ENCODE data around the gene NMT1.
A peak's percentile ranks its signal among the peaks of the same experiment; 100 is the strongest.

NMT1 gene

GRCh38 chr17:45060797-45061605 is at the start of gene NMT1:
NMT1 (plus strand) TSS chr17:45061317; CDS start chr17:45061330, 13 bp downstream.
- DNase-seq (ENCODE audit: low read depth) = peak; percentile 100
- H3K27me3 ChIP-seq (replicated peaks; ENCODE audit: control insufficient read depth, insufficient read depth, low read length) = no peaks in the 10 kb centered on the region
- H3K36me3 ChIP-seq (ENCODE audit: control insufficient read depth, insufficient read depth, low read length, severe bottlenecking) = peaks cover 3% of the 10 kb centered on the region
- H3K4me3 ChIP-seq (ENCODE audit: low read length) = peak within 1 kb of the TSS; percentile 95
- H3K9me3 ChIP-seq (ENCODE audit: control insufficient read depth, low read length) = no peaks in the 10 kb centered on the region
- peak within 1 kb of the TSS; percentile 95 for H3K9ac ChIP-seq (ENCODE audit: low read length)
- H3K4me1 ChIP-seq (ENCODE audit: control insufficient read depth, insufficient read depth, low read length) = peaks cover 32% of the 10 kb centered on the region

DNA sequence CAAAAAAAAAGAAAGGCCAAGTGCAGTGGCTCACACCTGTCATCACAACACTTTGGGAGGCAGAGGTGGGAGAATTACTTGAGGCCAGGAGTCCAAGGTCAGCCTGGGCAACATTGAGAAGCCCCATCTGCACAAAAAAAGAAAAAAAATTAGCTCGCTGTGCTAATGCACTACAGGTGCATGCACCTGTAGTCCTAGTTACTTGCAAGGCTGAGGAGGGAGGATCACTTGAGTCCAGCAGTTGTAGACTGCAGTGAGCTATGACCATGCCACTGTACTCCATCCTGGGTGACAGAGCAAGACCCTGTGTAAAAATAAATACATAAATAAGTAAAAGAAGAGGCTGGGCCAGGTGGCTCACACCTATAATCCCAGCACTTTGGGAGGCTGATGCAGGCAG is 49.4 kb upstream of the NMT1 start:
- Histone ChIP-seq H3K27me3 (replicated peaks; ENCODE audit: control insufficient read depth, insufficient read depth, low read length) (peaks cover 8% of the 10 kb centered on the region), H3K9ac (ENCODE audit: low read length) (no peak overlapping the region), H3K4me1 (ENCODE audit: control insufficient read depth, insufficient read depth, low read length) (peaks cover 10% of the 10 kb centered on the region), H3K36me3 (ENCODE audit: control insufficient read depth, insufficient read depth, low read length, severe bottlenecking) (no peaks in the 10 kb centered on the region), H3K4me3 (ENCODE audit: low read length) (no peak overlapping the region), H3K9me3 (ENCODE audit: control insufficient read depth, low read length) (no peaks in the 10 kb centered on the region)
- DNase-seq (ENCODE audit: low read depth) = no peak

GRCh38 chr17:45013021-45013997 is 47.8 kb upstream of the NMT1 start:
- H3K9me3 ChIP-seq (ENCODE audit: control insufficient read depth, low read length) = no peaks in the 10 kb centered on the region
- peaks cover 10% of the 10 kb centered on the region for H3K4me1 ChIP-seq (ENCODE audit: control insufficient read depth, insufficient read depth, low read length)
- no peak overlapping the region for H3K4me3 ChIP-seq (ENCODE audit: low read length)
- H3K36me3 ChIP-seq (ENCODE audit: control insufficient read depth, insufficient read depth, low read length, severe bottlenecking) = no peaks in the 10 kb centered on the region
- no peak for DNase-seq (ENCODE audit: low read depth)
- peaks cover under 1% of the 10 kb centered on the region for H3K27me3 ChIP-seq (replicated peaks; ENCODE audit: control insufficient read depth, insufficient read depth, low read length)
- H3K9ac ChIP-seq (ENCODE audit: low read length) = peak overlapping the region; percentile 30

GRCh38 chr17:45016237-45016636 is 44.9 kb upstream of the NMT1 start:
- H3K27me3 ChIP-seq (replicated peaks; ENCODE audit: control insufficient read depth, insufficient read depth, low read length) = no peaks in the 10 kb centered on the region
- no peaks in the 10 kb centered on the region for H3K36me3 ChIP-seq (ENCODE audit: control insufficient read depth, insufficient read depth, low read length, severe bottlenecking)
- H3K9me3 ChIP-seq (ENCODE audit: control insufficient read depth, low read length) = no peaks in the 10 kb centered on the region
- peaks cover 20% of the 10 kb centered on the region for H3K4me1 ChIP-seq (ENCODE audit: control insufficient read depth, insufficient read depth, low read length)
- no peak overlapping the region for H3K9ac ChIP-seq (ENCODE audit: low read length)
- H3K4me3 ChIP-seq (ENCODE audit: low read length) = no peak overlapping the region
- DNase-seq (ENCODE audit: low read depth) = no peak

- H3K36me3 ChIP-seq (ENCODE audit: control insufficient read depth, insufficient read depth, low read length, severe bottlenecking) = no peaks in the 10 kb centered on the region
- H3K9me3 ChIP-seq (ENCODE audit: control insufficient read depth, low read length) = no peaks in the 10 kb centered on the region
- H3K9ac ChIP-seq (ENCODE audit: low read length) = no peak overlapping the region
- H3K27me3 ChIP-seq (replicated peaks; ENCODE audit: control insufficient read depth, insufficient read depth, low read length) = no peaks in the 10 kb centered on the region
- peaks cover 26% of the 10 kb centered on the region for H3K4me1 ChIP-seq (ENCODE audit: control insufficient read depth, insufficient read depth, low read length)
- no peak for DNase-seq (ENCODE audit: low read depth)
- no peak overlapping the region for H3K4me3 ChIP-seq (ENCODE audit: low read length)
Observed at GRCh38 chr17:45016823-45017222, 44.3 kb upstream of the NMT1 start.

- DNase-seq (ENCODE audit: low read depth) = no peak
- no peaks in the 10 kb centered on the region for H3K9me3 ChIP-seq (ENCODE audit: control insufficient read depth, low read length)
- peak overlapping the region; percentile 73 for H3K4me3 ChIP-seq (ENCODE audit: low read length)
- peak overlapping the region; percentile 66 for H3K9ac ChIP-seq (ENCODE audit: low read length)
- H3K27me3 ChIP-seq (replicated peaks; ENCODE audit: control insufficient read depth, insufficient read depth, low read length) = no peaks in the 10 kb centered on the region
- H3K36me3 ChIP-seq (ENCODE audit: control insufficient read depth, insufficient read depth, low read length, severe bottlenecking) = no peaks in the 10 kb centered on the region
- peaks cover 21% of the 10 kb centered on the region for H3K4me1 ChIP-seq (ENCODE audit: control insufficient read depth, insufficient read depth, low read length)
Observed at GRCh38 chr17:45018514-45018847, 42.6 kb upstream of the NMT1 start.

DNA sequence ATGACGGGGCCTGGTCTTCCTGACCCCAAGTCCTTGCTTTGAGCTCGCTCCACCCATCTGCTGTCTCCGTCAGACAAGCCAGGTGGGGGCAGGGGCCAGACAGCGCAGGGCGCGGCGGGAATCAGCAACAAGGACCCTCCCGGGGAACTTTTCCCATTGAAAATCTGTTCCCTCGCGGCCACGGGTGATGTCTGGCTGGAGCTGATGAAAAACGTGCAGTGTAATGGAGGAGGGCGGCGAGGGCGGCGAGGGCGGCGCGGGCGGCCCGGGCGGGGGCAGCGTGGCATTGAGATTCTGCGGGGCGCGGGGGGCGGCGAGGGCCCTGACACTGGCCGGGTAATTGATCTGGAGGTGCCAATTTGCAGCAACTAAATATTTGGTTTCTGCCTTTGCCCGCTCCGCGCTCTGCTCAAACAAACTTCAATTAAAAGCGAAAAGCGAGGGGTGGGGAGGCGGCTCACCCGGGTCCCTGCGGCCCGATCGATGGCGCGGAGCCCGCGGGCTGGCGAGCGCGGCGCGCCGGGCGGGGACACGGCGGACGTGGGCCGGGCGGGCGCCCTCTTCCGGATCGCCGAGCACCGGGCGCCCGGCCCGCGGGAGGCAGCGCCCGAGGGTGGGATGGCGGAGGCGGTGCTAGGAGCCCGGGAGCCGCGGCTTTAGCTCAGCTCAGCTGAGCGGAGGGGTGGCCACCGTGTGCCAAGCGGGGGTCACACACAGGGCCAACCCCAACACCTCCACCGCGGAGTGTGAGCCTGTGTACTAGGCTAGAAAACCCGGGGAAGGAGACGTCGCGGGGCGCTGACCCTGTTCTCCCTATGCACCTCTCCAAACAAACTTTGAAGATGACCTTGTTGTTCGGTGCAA is 42.0 kb upstream of the NMT1 start:
- H3K9me3 ChIP-seq (ENCODE audit: control insufficient read depth, low read length) = no peaks in the 10 kb centered on the region
- H3K27me3 ChIP-seq (replicated peaks; ENCODE audit: control insufficient read depth, insufficient read depth, low read length) = no peaks in the 10 kb centered on the region
- peak overlapping the region; percentile 66 for H3K9ac ChIP-seq (ENCODE audit: low read length)
- H3K36me3 ChIP-seq (ENCODE audit: control insufficient read depth, insufficient read depth, low read length, severe bottlenecking) = peaks cover 3% of the 10 kb centered on the region
- peak overlapping the region; percentile 73 for H3K4me3 ChIP-seq (ENCODE audit: low read length)
- DNase-seq (ENCODE audit: low read depth) = peak; percentile 89
- H3K4me1 ChIP-seq (ENCODE audit: control insufficient read depth, insufficient read depth, low read length) = peaks cover 21% of the 10 kb centered on the region

DNA sequence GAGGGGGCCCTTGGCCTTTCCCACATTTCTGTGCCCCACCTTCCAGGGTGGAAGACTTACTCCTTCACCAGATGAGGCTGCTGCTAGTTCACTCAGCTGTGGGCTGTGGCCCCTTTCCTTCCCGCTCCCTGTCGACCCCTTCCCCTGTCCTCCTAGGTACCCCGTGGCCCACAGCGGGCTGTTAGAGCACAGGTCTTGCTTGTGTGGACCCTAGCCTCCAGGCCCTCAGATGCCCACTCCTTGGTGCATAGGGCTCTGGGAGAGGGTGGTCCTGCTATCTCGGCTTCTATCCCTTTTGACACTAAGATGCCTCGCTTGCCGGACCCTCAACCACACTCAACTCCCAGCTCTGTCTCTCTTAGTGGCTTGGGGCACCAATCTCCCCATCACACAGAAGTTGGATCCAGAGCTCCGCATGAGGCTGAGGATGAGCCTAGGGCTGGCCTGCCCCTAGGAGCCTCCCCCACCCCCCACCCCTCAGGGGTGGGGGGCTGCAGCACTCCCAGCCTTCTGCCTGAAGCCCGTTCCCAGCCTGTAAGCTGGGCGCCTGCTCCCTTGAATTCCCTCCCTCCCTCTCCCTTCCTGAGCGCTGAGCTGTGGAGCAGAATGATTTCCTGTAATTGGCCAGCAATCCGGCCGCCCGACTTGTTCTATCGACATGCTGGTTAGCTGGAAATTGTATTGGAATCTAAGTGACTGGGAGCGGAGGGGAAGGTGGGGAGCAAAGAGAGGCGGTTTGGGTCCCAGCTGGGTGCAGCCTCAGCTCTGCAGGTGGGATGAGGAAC is 40.6 kb upstream of the NMT1 start:
- H3K27me3 ChIP-seq (replicated peaks; ENCODE audit: control insufficient read depth, insufficient read depth, low read length) = no peaks in the 10 kb centered on the region
- no peak overlapping the region for H3K4me3 ChIP-seq (ENCODE audit: low read length)
- H3K36me3 ChIP-seq (ENCODE audit: control insufficient read depth, insufficient read depth, low read length, severe bottlenecking) = peaks cover 15% of the 10 kb centered on the region
- H3K4me1 ChIP-seq (ENCODE audit: control insufficient read depth, insufficient read depth, low read length) = peaks cover 21% of the 10 kb centered on the region
- H3K9ac ChIP-seq (ENCODE audit: low read length) = peak overlapping the region; percentile 82
- DNase-seq (ENCODE audit: low read depth) = no peak
- no peaks in the 10 kb centered on the region for H3K9me3 ChIP-seq (ENCODE audit: control insufficient read depth, low read length)

DNA sequence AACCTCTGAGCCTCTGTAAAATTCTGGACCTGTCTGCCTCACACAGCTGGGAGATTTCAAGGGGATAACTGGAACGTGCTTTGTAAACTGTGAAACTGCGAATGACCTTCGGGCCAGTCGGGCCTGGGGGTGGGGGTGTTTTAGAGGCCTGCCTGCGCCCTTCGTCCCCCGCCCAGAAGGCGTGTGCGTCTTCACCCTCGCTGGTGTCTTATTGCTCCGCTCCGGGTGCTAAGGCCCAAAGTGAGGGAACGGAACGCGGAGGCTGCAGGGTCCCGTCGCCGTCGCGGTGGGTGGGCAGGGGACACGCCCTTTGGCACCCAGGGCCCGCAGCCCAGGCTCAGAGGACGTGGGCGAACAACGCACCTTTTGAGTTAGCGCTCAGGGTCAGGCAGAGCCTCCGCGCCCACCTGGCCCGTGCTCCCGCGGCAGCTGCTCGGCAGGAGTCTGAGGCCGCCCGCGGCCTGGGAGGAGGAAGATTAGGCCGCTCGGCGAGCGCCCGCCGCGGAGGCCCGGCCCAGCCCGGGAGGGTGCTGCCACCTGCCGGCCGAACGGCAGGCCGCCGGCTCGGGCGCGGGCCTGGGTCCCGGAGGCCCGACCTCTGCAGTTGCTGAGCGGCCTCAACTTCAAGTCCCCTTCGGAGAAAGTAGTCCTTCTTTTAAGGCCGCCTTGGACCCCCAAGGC is 39.4 kb upstream of the NMT1 start:
- peaks cover 21% of the 10 kb centered on the region for H3K4me1 ChIP-seq (ENCODE audit: control insufficient read depth, insufficient read depth, low read length)
- peak overlapping the region; percentile 82 for H3K9ac ChIP-seq (ENCODE audit: low read length)
- peak overlapping the region; percentile 52 for H3K4me3 ChIP-seq (ENCODE audit: low read length)
- H3K9me3 ChIP-seq (ENCODE audit: control insufficient read depth, low read length) = no peaks in the 10 kb centered on the region
- peak; percentile 89 for DNase-seq (ENCODE audit: low read depth)
- no peaks in the 10 kb centered on the region for H3K27me3 ChIP-seq (replicated peaks; ENCODE audit: control insufficient read depth, insufficient read depth, low read length)
- H3K36me3 ChIP-seq (ENCODE audit: control insufficient read depth, insufficient read depth, low read length, severe bottlenecking) = peaks cover 18% of the 10 kb centered on the region

DNA sequence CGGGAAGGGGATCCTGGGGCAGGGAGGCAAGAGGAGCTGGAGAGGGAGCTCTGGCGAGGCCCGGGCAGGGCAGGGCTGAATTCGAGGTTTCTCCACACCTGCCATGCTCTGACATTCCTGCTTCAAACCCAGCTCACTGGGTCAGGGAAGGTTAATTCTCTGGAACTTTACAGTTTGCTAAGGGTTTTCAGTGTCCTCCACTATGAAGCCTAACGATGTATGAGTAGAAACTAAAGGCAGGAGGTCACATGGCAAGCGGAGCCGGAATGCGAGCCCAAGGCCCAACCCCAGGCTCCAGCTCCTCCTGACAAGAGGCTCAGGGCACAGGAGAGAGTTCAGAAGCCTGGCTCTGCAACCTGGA is 38.8 kb upstream of the NMT1 start:
- H3K27me3 ChIP-seq (replicated peaks; ENCODE audit: control insufficient read depth, insufficient read depth, low read length) = no peaks in the 10 kb centered on the region
- peak overlapping the region; percentile 82 for H3K9ac ChIP-seq (ENCODE audit: low read length)
- peaks cover 21% of the 10 kb centered on the region for H3K36me3 ChIP-seq (ENCODE audit: control insufficient read depth, insufficient read depth, low read length, severe bottlenecking)
- no peak overlapping the region for H3K4me3 ChIP-seq (ENCODE audit: low read length)
- H3K9me3 ChIP-seq (ENCODE audit: control insufficient read depth, low read length) = no peaks in the 10 kb centered on the region
- DNase-seq (ENCODE audit: low read depth) = no peak
- peaks cover 21% of the 10 kb centered on the region for H3K4me1 ChIP-seq (ENCODE audit: control insufficient read depth, insufficient read depth, low read length)

All from adipocyte (in vitro differentiated cells).